HepG2 (cell line): ENCODE measurements around the gene EEF1A2. TPM values are rescaled to one million over a fixed set of nuclear protein-coding genes. Genes with fewer than 3 reads are reported as not detected.

Experiments used
- ATAC-seq: fragments of 200-7000 bp; cut with Tn5 transposase; 3 replicates; pipeline ENCODE4 v1.9.1; 2020; ENCODE audit warnings: mild to moderate bottlenecking, moderate library complexity
- BruUV-seq: library from RNA; stranded (reverse); fragments of 400-500 nt; replicated peaks from 2 replicates; lab custom pipeline; 2021; lab: Mats Ljungman, UMichigan
- CTCF ChIA-PET: fragments of 300-600 bp; formaldehyde crosslinking; extraction: SDS; loops from one replicate; lab custom pipeline; 2021; ENCODE audit warnings: low total read pairs, inconsistent platforms, low intra/inter-chr PET ratio; lab: Yijun Ruan, JAX
- POLR2A ChIA-PET: fragments of 350-600 bp; sonication (Branson Sonifier 250); formaldehyde crosslinking; loops from one replicate; lab custom pipeline; 2020; ENCODE audit warnings: antibody characterized with exemption, inconsistent platforms; lab: Yijun Ruan, JAX
- DNase-seq: peaks from one replicate; pipeline ENCODE4 v3.0.0-alpha.2; 2015; ENCODE audit warnings: low spot score
- FAIRE-seq: peaks from 3 replicates; lab custom pipeline; 2011; peaks lifted over from hg19 to GRCh38; lab: Jason Lieb, UNC
- H2AFZ ChIP-seq: one replicate; pipeline ENCODE4 v1.6.1; 2011; ENCODE audit warnings: low read length, inconsistent platforms
- H3K27ac ChIP-seq: fragments of 300-600 bp; 3 replicates; pipeline ENCODE4 v1.8.0; 2011; ENCODE audit warnings: mixed run types, mild to moderate bottlenecking, mixed read lengths, low read length, inconsistent platforms; ENCODE audit not compliant: insufficient read depth; ENCODE audit errors: extremely low read length
- H3K27me3 ChIP-seq, 2 experiments: fragments of 200-600 bp in 1 of 2; 2 replicates in 1 of 2; 3 replicates in 1 of 2; pipeline versions ENCODE4 v1.6.0 to v1.8.0; 2011; ENCODE audit warnings: low read length in 2 of 2, mild to moderate bottlenecking in 2 of 2, moderate library complexity in 2 of 2, inconsistent platforms in 1 of 2; ENCODE audit not compliant: insufficient read depth in 2 of 2, control insufficient read depth in 1 of 2
- H3K36me3 ChIP-seq, 2 experiments: fragments of 200-600 bp in 1 of 2; replicated peaks in 1 of 2; 2 replicates in 1 of 2; 3 replicates in 1 of 2; pipeline versions ENCODE4 v1.5.1 to v1.8.0; 2011; ENCODE audit warnings: low read length in 2 of 2, inconsistent platforms in 1 of 2; ENCODE audit not compliant: insufficient read depth in 2 of 2, control insufficient read depth in 1 of 2
- H3K4me1 ChIP-seq: 2 replicates; pipeline ENCODE4 v1.5.1; 2012; ENCODE audit warnings: low read length, inconsistent platforms; ENCODE audit not compliant: insufficient read depth
- H3K4me2 ChIP-seq: 2 replicates; pipeline ENCODE4 v1.6.0; 2011; ENCODE audit warnings: low read depth, low read length, inconsistent platforms
- H3K4me3 ChIP-seq, 3 experiments: fragments of 200-600 bp in 1 of 3; sonication (generic), shearing (Covaris generic) in 1 of 3; replicated peaks in 1 of 3; 2 replicates each; pipeline ENCODE4 v1.5.1; 2011 to 2016; ENCODE audit warnings: low read length in 3 of 3, inconsistent platforms in 2 of 3, low read depth in 2 of 3, mild to moderate bottlenecking in 2 of 3, control low read depth in 1 of 3, mixed read lengths in 1 of 3; ENCODE audit not compliant: insufficient read depth in 1 of 3
- H3K79me2 ChIP-seq: one replicate; pipeline ENCODE4 v1.6.1; 2011; ENCODE audit warnings: low read length, inconsistent platforms; ENCODE audit not compliant: insufficient read depth
- H3K9ac ChIP-seq: 2 replicates; pipeline ENCODE4 v1.6.0; 2011; ENCODE audit warnings: mild to moderate bottlenecking, low read depth, low read length, inconsistent platforms; ENCODE audit not compliant: insufficient read depth
- H3K9me3 ChIP-seq: 2 replicates; pipeline ENCODE4 v1.5.1; 2012; ENCODE audit warnings: mild to moderate bottlenecking, low read length
- H4K20me1 ChIP-seq: 2 replicates; pipeline ENCODE4 v1.6.0; 2011; ENCODE audit warnings: inconsistent platforms, mild to moderate bottlenecking, low read length, moderate library complexity; ENCODE audit not compliant: insufficient read depth
- AGO1 ChIP-seq: fragments of 200-400 bp; formaldehyde crosslinking; IDR thresholded peaks from 2 replicates; pipeline ENCODE4 v1.6.1; 2017; ENCODE audit warnings: mild to moderate bottlenecking, low read depth, low read length, moderate library complexity; ENCODE audit not compliant: poor library complexity, severe bottlenecking
- CC2D1A ChIP-seq: sonication (generic); formaldehyde crosslinking; IDR thresholded peaks from 2 replicates; pipeline ENCODE4 v1.8.1; 2023; ENCODE audit warnings: mild to moderate bottlenecking, missing genetic modification reagents
- GMEB1 ChIP-seq: sonication (generic); formaldehyde crosslinking; IDR thresholded peaks from 2 replicates; pipeline ENCODE4 v1.5.1; 2020; ENCODE audit warnings: missing genetic modification reagents, mild to moderate bottlenecking, borderline replicate concordance
- HNRNPL ChIP-seq: fragments of 200-400 bp; formaldehyde crosslinking; IDR thresholded peaks from 2 replicates; pipeline ENCODE4 v1.6.1; 2017; ENCODE audit warnings: mild to moderate bottlenecking, low read depth, low read length
- KDM2A ChIP-seq: sonication (generic); formaldehyde crosslinking; IDR thresholded peaks from 2 replicates; pipeline ENCODE4 v1.4.0; 2020; ENCODE audit warnings: low read depth, missing genetic modification reagents, borderline replicate concordance
- NFE2L2 ChIP-seq: fragments of 150-350 bp; IDR thresholded peaks from 2 replicates; pipeline ENCODE4 v1.6.1; 2014; ENCODE audit warnings: low read length
- SRSF1 ChIP-seq: fragments of 200-400 bp; formaldehyde crosslinking; optimal IDR thresholded peaks from 2 replicates; pipeline ENCODE3; 2017; ENCODE audit warnings: mild to moderate bottlenecking, low read depth, low read length, moderate library complexity
- SYNCRIP ChIP-seq: fragments of 200-400 bp; formaldehyde crosslinking; IDR thresholded peaks from 2 replicates; pipeline ENCODE4 v1.6.1; 2018; ENCODE audit warnings: mild to moderate bottlenecking, low read depth, low read length; ENCODE audit not compliant: insufficient read depth
- ZBTB33 ChIP-seq: sonication (generic); formaldehyde crosslinking; IDR thresholded peaks from 2 replicates; pipeline ENCODE4 v1.4.0; 2020; ENCODE audit warnings: missing genetic modification reagents
- ZMYM2 ChIP-seq: sonication (generic); formaldehyde crosslinking; IDR thresholded peaks from 2 replicates; pipeline ENCODE4 v1.8.0; 2022; ENCODE audit warnings: mild to moderate bottlenecking, missing genetic modification reagents
- ZNF143 ChIP-seq: sonication (generic); formaldehyde crosslinking; IDR thresholded peaks from 2 replicates; pipeline ENCODE4 v1.4.0; 2020; ENCODE audit warnings: missing genetic modification reagents
- ZNF441 ChIP-seq: sonication (generic); formaldehyde crosslinking; IDR thresholded peaks from 2 replicates; pipeline ENCODE4 v1.7.0; 2021; ENCODE audit warnings: missing genetic modification reagents, borderline replicate concordance
- ZNF572 ChIP-seq: sonication (generic); formaldehyde crosslinking; IDR thresholded peaks from 2 replicates; pipeline ENCODE4 v1.5.1; 2020; ENCODE audit warnings: mild to moderate bottlenecking, missing genetic modification reagents
- ZNF788 ChIP-seq: sonication (generic); formaldehyde crosslinking; IDR thresholded peaks from 2 replicates; pipeline ENCODE4 v1.5.0; 2020; ENCODE audit warnings: mild to moderate bottlenecking, missing genetic modification reagents, borderline replicate concordance
- ZSCAN21 ChIP-seq: sonication (generic); formaldehyde crosslinking; IDR thresholded peaks from 2 replicates; pipeline ENCODE4 v1.8.0; 2022; ENCODE audit warnings: mild to moderate bottlenecking, missing genetic modification reagents, moderate library complexity, borderline replicate concordance
- WGBS: methylation state at CpG from one replicate; pipeline ENCODE4 v1.1.6; 2017; ENCODE audit warnings: low lambda C conversion rate; 5-methylcytosine and 5-hydroxymethylcytosine counted together
- in situ Hi-C: cut with HindIII; loops from 2 replicates; pipeline ENCODE4 v1.10.0; 2017; ENCODE audit warnings: low pct_unique_long_range_greater_than_20kb; ENCODE audit not compliant: extremely low pct_ligation_motif_present
- intact Hi-C: fragments of 100-400 bp; cut with micrococcal nuclease; formaldehyde crosslinking; loops from one replicate; pipeline ENCODE4 v1.10.0; 2022; ENCODE audit not compliant: unreplicated experiment
- polyA plus RNA-seq, 8 experiments: library from polyadenylated mRNA; depleted of rRNA in 3 of 8; stranded (reverse) in 7 of 8; unstranded in 1 of 8; fragments of >200 nt; fragmentation: Illumina TruSeq in 4 of 8; extraction: Trizol in 4 of 8; gene quantifications; 2 replicates each; pipeline versions ENCODE4 v1.2.1 to v1.2.3, GENCODE V29; 2011 to 2016; ENCODE audit warnings: low read depth in 4 of 8, missing spikeins in 1 of 8, mixed read lengths in 1 of 8; ENCODE audit not compliant: insufficient read depth in 1 of 8
- total RNA-seq, 5 experiments: library from RNA; depleted of rRNA; stranded (reverse); fragments of >200 nt; fragmentation: Illumina TruSeq; extraction: Trizol; gene quantifications; 2 replicates each; pipeline ENCODE4 v1.2.3, GENCODE V29; 2016; ENCODE audit warnings: low read depth in 1 of 5

EEF1A2 gene
- total and polyA plus RNA-seq, 2 of the 13 experiments (the other 11 are each of a cell fraction or from before 2014, with no cell fraction given) = 0.44 to 0.87 TPM

- TF ChIP-seq ZBTB33 (CRISPR knock-in tag) (peak; percentile 53; the same call in 1 of the 2 replicates), ZMYM2 (CRISPR knock-in tag) (no peak), SRSF1 (peak; percentile 37), KDM2A (peak; percentile 56; the same call in 1 of the 2 replicates), ZNF143 (CRISPR knock-in tag) (no peak), ZSCAN21 (CRISPR knock-in tag) (peak; percentile 3; the same call in 1 of the 2 replicates), ZNF572 (no peak), NFE2L2 (no peak)
Observed at GRCh38 chr20:63497946-63498935, 642 bp downstream of the EEF1A2 start (continued).

GRCh38 chr20:63497138-63497945 lies 1.5 kb downstream of the EEF1A2 start:
- H4K20me1 ChIP-seq = peaks cover 6% of the 10 kb centered on the region; the same call in 1 of the 2 replicates
- 26% methylated on average over 20 of the region's 20 CpGs for WGBS
- peaks cover 37 to 74% of the 10 kb centered on the region in 2 experiments for H3K27me3 ChIP-seq
- H3K4me1 ChIP-seq = 0 out of 2 replicates have a peak, but pooled peaks cover 5% of the 10 kb centered on the region
- H3K79me2 ChIP-seq = no peaks in the 10 kb centered on the region
- no peak for DNase-seq
- intact Hi-C loops (no loop called here), in situ Hi-C loops (no loop called here)
- H3K27ac ChIP-seq = no peak overlapping the region
- BruUV-seq = no TSS peak
- no peaks in the 10 kb centered on the region for H3K9me3 ChIP-seq
- FAIRE-seq = no peak
- ChIA-PET POLR2A (no interaction called here), CTCF (no interaction called here)
- no peak overlapping the region for H3K4me2 ChIP-seq
- no peak overlapping the region for H3K9ac ChIP-seq
- TF ChIP-seq AGO1 (peak; percentile 1), CC2D1A (CRISPR knock-in tag) (no peak), ZNF788 (0 out of 2 replicates have a peak, but pooled peaks have one; percentile 16), ZNF441 (CRISPR knock-in tag) (no peak), HNRNPL (0 out of 2 replicates have a peak, but pooled peaks have one; percentile 4), SRSF1 (no peak), GMEB1 (CRISPR knock-in tag) (no peak), SYNCRIP (no peak)
- no peak overlapping the region for H2AFZ ChIP-seq
- ATAC-seq = no peak
- no peak overlapping the region; a peak in 1 of 6 replicates for H3K4me3 ChIP-seq
- no peaks in the 10 kb centered on the region for H3K36me3 ChIP-seq
